BLaER1 treated with 17β-estradiol and CSF1 and Interleukin-3, amounts not matched to agents 10 nM and 100 nM (cell line): ENCODE data around the gene KCNC1.

Experiments used
- H3K27ac ChIP-seq, 11 experiments: shearing (Covaris generic); formaldehyde crosslinking; 2 replicates each; pipeline ENCODE4 v1.8.1; 2022
- H3K27me3 ChIP-seq, 11 experiments: shearing (Covaris generic); formaldehyde crosslinking; 2 replicates each; pipeline ENCODE4 v1.8.1; 2022
- H3K36me3 ChIP-seq, 11 experiments: shearing (Covaris generic); formaldehyde crosslinking; 2 replicates each; pipeline ENCODE4 v1.8.1; 2022
- H3K4me1 ChIP-seq, 10 experiments: shearing (Covaris generic); formaldehyde crosslinking; 2 replicates each; pipeline ENCODE4 v1.8.1; 2022
- H3K4me2 ChIP-seq, 11 experiments: shearing (Covaris generic); formaldehyde crosslinking; 2 replicates each; pipeline ENCODE4 v1.8.1; 2022
- H3K4me3 ChIP-seq, 10 experiments: shearing (Covaris generic); formaldehyde crosslinking; 2 replicates each; pipeline ENCODE4 v1.8.1; 2022
- H3K9ac ChIP-seq, 11 experiments: shearing (Covaris generic); formaldehyde crosslinking; 2 replicates each; pipeline ENCODE4 v1.8.1; 2022
- H3K9me3 ChIP-seq, 11 experiments: shearing (Covaris generic); formaldehyde crosslinking; replicated peaks in 1 of 11; 2 replicates each; pipeline ENCODE4 v1.8.1; 2022
- H4K20me1 ChIP-seq, 11 experiments: shearing (Covaris generic); formaldehyde crosslinking; 2 replicates each; pipeline ENCODE4 v1.8.1; 2022
- Cebpa-rat ChIP-seq, 11 experiments: shearing (Covaris generic); IDR thresholded peaks; 2 replicates each; pipeline ENCODE4 v1.8.1; 2022

Gene KCNC1

DNA sequence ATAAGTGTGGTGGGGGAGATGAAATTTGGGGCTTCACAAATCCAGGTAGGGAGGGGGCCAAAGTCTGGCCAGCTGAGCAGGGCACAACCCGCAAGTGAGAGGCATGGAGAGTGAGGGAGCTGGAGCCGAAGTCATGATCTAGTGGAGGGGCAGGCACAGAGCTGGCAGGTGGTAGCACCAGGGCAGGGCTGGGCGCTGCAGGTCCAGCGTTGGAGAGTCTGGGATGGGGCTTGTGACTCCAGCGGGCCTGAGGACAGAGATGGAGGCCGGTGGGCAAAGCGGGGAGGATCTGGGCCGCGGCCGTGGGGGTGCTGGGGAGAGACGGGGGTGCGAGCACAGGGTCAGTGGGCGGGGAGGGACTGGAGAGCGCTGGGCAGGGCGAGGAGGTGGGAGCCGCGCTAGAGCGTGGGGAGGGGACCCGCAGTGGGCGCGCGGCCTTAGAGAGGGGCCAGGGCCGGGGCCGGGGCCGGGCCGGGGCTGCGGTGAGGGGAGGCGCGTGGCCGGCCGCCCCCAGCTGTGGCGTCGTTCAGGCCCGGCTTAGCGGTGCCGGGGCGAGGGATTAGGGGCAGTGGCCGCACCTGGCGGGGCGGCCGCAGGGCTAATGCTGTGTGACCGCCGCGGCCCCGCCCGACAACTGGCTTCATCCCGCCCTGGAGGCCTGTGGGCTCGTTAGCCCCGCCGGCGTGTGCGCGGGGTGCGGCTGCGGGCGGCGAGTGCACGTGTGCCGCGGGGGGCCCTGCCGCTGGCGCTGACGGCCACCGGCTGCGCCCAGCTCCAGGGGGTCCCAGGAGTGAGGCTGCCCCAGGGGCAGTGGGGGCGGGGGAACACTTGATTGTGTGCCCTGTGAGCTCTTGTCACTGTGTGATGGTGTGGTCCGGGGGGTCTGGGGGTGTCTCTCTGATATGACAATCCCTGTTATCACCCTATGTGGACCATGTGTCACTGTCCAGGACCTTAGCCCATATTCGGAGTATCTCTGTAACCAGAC lies 38.8 kb upstream of the KCNC1 start:
- no peak overlapping the region for H3K9ac ChIP-seq
- TF ChIP-seq Cebpa-rat (IDR thresholded peaks at IDR 0.05) = no peak
- no peaks in the 10 kb centered on the region for H3K36me3 ChIP-seq
- no peaks in the 10 kb centered on the region; a peak in 1 of 22 replicates for H3K9me3 ChIP-seq
- H3K27me3 ChIP-seq = no peaks in the 10 kb centered on the region
- no peak overlapping the region for H3K27ac ChIP-seq
- H3K4me2 ChIP-seq = no peak overlapping the region
- peaks cover 0 to 14% (median 5%) of the 10 kb centered on the region in 10 experiments; a peak in 9 of 20 replicates for H3K4me1 ChIP-seq
- H4K20me1 ChIP-seq = no peaks in the 10 kb centered on the region
- no peak overlapping the region for H3K4me3 ChIP-seq

GRCh38 chr11:17696741-17697140 lies 37.8 kb upstream of the KCNC1 start:
- Histone ChIP-seq H3K9ac (no peak overlapping the region), H4K20me1 (no peaks in the 10 kb centered on the region), H3K4me2 (no peak overlapping the region), H3K4me3 (no peak overlapping the region), H3K27ac (no peak overlapping the region), H3K9me3 (no peaks in the 10 kb centered on the region; a peak in 1 of 22 replicates), H3K27me3 (no peaks in the 10 kb centered on the region), H3K36me3 (no peaks in the 10 kb centered on the region), H3K4me1 (peaks cover 0 to 14% (median 5%) of the 10 kb centered on the region in 10 experiments; a peak in 9 of 20 replicates)
- TF ChIP-seq Cebpa-rat (IDR thresholded peaks at IDR 0.05) = no peak

GRCh38 chr11:17697175-17697949 lies 37.2 kb upstream of the KCNC1 start:
- no peaks in the 10 kb centered on the region for H3K27me3 ChIP-seq

GRCh38 chr11:17699147-17700114 lies 35.1 kb upstream of the KCNC1 start:
- Histone ChIP-seq H3K9ac (no peak overlapping the region), H3K9me3 (peaks cover 0 to 12% (median 7%) of the 10 kb centered on the region in 11 experiments; a peak in 9 of 22 replicates), H3K4me3 (no peak overlapping the region), H3K27me3 (no peaks in the 10 kb centered on the region), H3K4me1 (peaks cover 0 to 7% (median 0%) of the 10 kb centered on the region in 10 experiments; a peak in 1 of 20 replicates), H3K36me3 (no peaks in the 10 kb centered on the region), H3K27ac (no peak overlapping the region), H3K4me2 (no peak overlapping the region), H4K20me1 (no peaks in the 10 kb centered on the region)
- TF ChIP-seq Cebpa-rat (IDR thresholded peaks at IDR 0.05) = no peak

More at GRCh38 chr11:17697175-17697949, 37.2 kb upstream of the KCNC1 start:
- Histone ChIP-seq H3K9ac (no peak overlapping the region), H3K27ac (no peak overlapping the region), H3K9me3 (no peaks in the 10 kb centered on the region; a peak in 1 of 22 replicates), H3K36me3 (no peaks in the 10 kb centered on the region), H4K20me1 (no peaks in the 10 kb centered on the region), H3K4me3 (no peak overlapping the region), H3K4me1 (peaks cover 0 to 14% (median 5%) of the 10 kb centered on the region in 10 experiments; a peak in 9 of 20 replicates), H3K4me2 (no peak overlapping the region)
- no peak for TF ChIP-seq Cebpa-rat (IDR thresholded peaks at IDR 0.05)

- no peak overlapping the region for H3K9ac ChIP-seq
- H3K4me1 ChIP-seq = peaks cover 0 to 7% (median 0%) of the 10 kb centered on the region in 10 experiments; a peak in 1 of 20 replicates
- H3K27me3 ChIP-seq = no peaks in the 10 kb centered on the region
- H3K4me2 ChIP-seq = no peak overlapping the region
- H4K20me1 ChIP-seq = no peaks in the 10 kb centered on the region
- TF ChIP-seq Cebpa-rat (IDR thresholded peaks at IDR 0.05) = no peak
- no peak overlapping the region for H3K4me3 ChIP-seq
- no peaks in the 10 kb centered on the region for H3K36me3 ChIP-seq
- H3K27ac ChIP-seq = no peak overlapping the region
- peaks cover 0 to 12% (median 7%) of the 10 kb centered on the region in 11 experiments; a peak in 9 of 22 replicates for H3K9me3 ChIP-seq
These were observed 33.6 kb upstream of the KCNC1 start for GRCh38 chr11:17700991-17701390.

- H3K27me3 ChIP-seq = no peaks in the 10 kb centered on the region
- TF ChIP-seq Cebpa-rat (IDR thresholded peaks at IDR 0.05) = no peak
- H3K4me1 ChIP-seq = peaks cover 0 to 7% (median 0%) of the 10 kb centered on the region in 10 experiments; a peak in 1 of 20 replicates
- H3K36me3 ChIP-seq = no peaks in the 10 kb centered on the region
- peaks cover 0 to 12% (median 7%) of the 10 kb centered on the region in 11 experiments; a peak in 9 of 22 replicates for H3K9me3 ChIP-seq
- no peak overlapping the region for H3K9ac ChIP-seq
- no peak overlapping the region for H3K27ac ChIP-seq
- no peak overlapping the region for H3K4me2 ChIP-seq
- no peaks in the 10 kb centered on the region for H4K20me1 ChIP-seq
- no peak overlapping the region for H3K4me3 ChIP-seq
These were observed 31.7 kb upstream of the KCNC1 start for GRCh38 chr11:17702876-17703275.

GRCh38 chr11:17703951-17704350 lies 30.6 kb upstream of the KCNC1 start:
- Histone ChIP-seq H3K9ac (no peak overlapping the region), H3K4me2 (no peak overlapping the region), H4K20me1 (no peaks in the 10 kb centered on the region), H3K4me3 (no peak overlapping the region), H3K27me3 (no peaks in the 10 kb centered on the region), H3K27ac (no peak overlapping the region), H3K9me3 (peaks cover 0 to 12% (median 7%) of the 10 kb centered on the region in 11 experiments; a peak in 9 of 22 replicates), H3K36me3 (no peaks in the 10 kb centered on the region), H3K4me1 (peaks cover 0 to 7% (median 0%) of the 10 kb centered on the region in 10 experiments; a peak in 1 of 20 replicates)
- TF ChIP-seq Cebpa-rat (IDR thresholded peaks at IDR 0.05) = no peak

- Histone ChIP-seq H3K36me3 (no peaks in the 10 kb centered on the region), H3K4me2 (no peak overlapping the region), H3K27me3 (no peaks in the 10 kb centered on the region), H3K9ac (no peak overlapping the region), H3K4me1 (peaks cover 0 to 3% (median 0%) of the 10 kb centered on the region in 10 experiments; a peak in 1 of 20 replicates), H4K20me1 (no peaks in the 10 kb centered on the region), H3K9me3 (peaks cover 0 to 12% (median 7%) of the 10 kb centered on the region in 11 experiments; a peak in 9 of 22 replicates), H3K27ac (no peak overlapping the region), H3K4me3 (no peak overlapping the region)
- no peak for TF ChIP-seq Cebpa-rat (IDR thresholded peaks at IDR 0.05)
These were observed 26.8 kb upstream of the KCNC1 start for GRCh38 chr11:17707830-17708229.
